HG02870 (cell line): Measurements from ENCODE around the gene JAKMIP2.
A peak's percentile ranks its signal among the peaks of the same experiment; 100 is the strongest.
"Not testable (repeated sequence)": the region's sequence is repeated elsewhere in the genome, so short reads cannot be mapped to it uniquely, and the experiment has no call there.

Experiments
- ATAC-seq: cut with Tn5 transposase; IDR thresholded peaks from one replicate; pipeline ENCODE4 v1.9.1; 2021; ENCODE audit warnings: mild to moderate bottlenecking, moderate library complexity; ENCODE audit not compliant: unreplicated experiment

JAKMIP2 gene

GRCh38 chr5:147666419-147666818 lies 116.1 kb downstream of the JAKMIP2 start:
- no peak for ATAC-seq

DNA sequence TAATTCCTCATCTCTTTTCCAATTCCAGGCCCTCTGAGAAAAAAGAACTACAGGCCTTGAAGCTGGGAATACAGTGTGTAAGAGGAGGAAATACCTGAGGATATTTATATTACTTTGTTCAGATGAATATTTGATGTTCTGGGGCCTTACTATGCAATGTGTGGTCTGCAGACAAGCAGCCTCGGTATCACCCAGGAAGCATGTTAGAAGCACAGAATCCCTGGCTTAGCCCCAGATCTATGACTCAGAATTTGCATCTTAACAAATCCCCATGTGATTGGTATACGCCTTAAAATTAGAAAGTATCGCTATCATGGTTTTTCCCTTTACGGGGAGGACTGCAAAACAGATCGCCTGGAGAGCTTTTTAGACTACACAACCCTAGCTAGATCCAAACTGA lies 121.0 kb downstream of the JAKMIP2 start:
- ATAC-seq = no peak

DNA sequence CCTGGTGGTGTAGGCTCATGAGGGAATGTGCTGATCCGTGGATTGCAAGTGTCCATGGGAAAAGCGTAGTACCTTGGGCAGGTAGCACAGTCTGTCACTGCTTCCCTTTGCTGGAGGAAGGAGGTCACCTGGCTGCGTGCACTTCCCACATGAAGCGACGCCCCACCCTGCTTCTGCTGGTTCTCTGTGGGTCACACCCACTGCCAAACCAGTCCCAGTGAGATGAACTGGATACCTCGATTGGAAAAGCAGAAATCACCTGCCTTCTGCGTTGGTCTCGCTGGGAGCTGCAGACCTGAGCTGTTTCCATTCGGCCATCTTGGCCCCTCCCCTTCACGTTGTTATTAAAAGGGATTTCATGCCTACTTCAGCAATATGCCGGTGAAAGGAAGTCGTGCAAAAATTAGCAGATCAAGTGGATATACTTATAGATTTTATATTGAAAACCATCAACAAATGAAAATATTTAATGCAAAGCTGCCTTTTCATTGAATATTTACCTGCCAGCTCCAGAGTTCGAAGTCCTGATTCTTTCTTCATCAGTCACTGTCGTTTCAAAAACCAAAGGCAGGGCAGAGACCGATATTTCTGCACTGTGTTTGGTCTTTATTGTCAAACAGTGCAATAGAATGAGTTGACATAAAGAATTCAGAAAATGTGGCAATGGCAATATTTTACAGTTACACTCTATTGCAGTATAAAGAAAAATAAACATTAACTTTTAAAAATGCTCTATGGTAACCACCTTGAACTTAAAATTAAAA lies 123.2 kb downstream of the JAKMIP2 start:
- no peak for ATAC-seq

GRCh38 chr5:147658293-147658932 lies 124.1 kb downstream of the JAKMIP2 start:
- ATAC-seq = peak; percentile 96

GRCh38 chr5:147648597-147648996 lies 133.9 kb downstream of the JAKMIP2 start:
- ATAC-seq = no peak

DNA sequence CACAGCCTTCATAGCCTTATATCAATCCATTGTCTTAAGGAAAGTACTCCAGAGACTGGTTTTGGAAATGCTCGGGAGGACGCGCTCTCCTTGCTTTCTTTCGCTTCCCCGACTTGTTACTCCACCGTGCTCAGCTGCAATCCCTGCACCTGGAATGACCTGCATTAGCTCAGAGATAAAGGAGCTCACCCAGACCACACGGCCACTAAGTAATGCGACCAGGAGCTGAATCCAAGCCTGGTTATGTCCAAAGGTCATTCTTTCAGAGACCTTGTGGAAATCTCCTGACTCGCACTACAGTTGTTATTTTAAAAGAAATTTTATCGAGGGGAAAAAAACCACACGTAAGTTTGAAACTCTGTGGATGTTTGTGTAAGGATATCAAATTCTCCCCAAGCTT lies 137.3 kb downstream of the JAKMIP2 start:
- ATAC-seq = no peak

DNA sequence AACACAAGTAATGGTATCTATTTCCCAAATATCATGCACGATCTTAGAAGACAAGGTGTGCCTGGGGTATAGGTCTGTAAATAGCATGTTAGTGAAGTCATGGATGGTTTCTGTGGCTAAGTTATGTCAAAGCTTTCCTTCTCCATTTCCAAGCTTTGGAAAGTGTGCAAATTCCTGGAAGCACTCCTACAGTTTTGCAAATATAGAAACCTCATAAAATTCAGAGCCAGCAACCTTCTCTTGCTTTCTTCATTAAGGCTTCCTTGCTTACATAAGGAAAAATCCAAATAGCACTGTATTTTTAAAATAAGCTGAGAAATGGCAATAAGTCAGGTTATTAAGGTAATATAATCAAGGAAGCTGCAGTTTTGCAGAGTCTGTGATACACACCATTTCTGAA lies 138.1 kb downstream of the JAKMIP2 start:
- no peak for ATAC-seq

DNA sequence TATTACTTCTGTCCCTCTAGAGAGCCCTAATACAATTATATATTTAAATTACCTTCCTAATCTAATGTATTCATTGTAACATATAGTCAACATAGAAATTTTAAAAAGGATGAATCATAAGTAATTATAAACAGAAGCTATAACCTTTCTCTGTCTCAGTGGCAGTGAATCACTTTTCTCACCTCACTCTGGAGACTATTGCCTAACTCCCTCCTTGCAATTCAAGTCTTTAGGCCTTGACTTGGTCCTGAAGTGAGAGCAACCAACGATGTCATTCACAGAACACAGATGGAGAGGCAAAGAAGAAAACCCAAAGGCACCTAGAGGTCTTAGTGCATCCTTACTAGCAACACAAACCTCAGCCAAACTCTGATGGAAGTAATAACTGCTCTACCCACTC lies 139.4 kb downstream of the JAKMIP2 start:
- ATAC-seq = no peak

GRCh38 chr5:147642666-147643065 lies 139.9 kb downstream of the JAKMIP2 start:
- no peak for ATAC-seq

DNA sequence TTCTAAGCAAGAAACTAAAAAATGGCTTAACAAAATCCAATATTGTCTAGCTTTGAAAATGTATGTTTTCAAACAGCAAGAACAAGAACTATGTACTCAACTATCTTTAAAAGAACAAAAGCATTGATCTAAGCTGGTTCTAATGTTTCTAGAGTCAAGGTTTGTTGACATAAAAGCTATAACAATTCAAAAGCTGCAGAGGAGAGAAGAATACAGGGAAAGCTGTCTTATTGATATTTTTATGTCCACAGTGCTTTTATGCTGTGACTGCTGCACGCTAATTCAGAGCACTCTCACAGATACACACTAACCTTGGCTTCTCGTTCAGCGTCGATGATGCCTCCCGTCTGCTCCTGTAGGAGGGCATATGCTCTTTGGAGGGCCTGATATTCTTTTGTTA lies 143.2 kb downstream of the JAKMIP2 start:
- no peak for ATAC-seq

DNA sequence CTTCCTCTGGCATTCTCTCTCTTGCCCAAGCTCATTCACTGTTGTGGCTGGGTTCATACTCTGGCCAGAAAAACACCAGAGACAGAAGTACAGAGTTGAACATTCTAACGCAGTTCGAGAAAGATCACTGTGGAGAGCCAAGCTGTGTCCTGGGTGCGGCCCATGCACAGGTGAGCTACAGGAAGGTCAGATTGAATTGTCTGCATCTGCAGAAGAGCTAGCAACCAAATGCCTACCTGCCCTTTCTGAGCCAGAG lies 145.9 kb downstream of the JAKMIP2 start:
- no peak for ATAC-seq

DNA sequence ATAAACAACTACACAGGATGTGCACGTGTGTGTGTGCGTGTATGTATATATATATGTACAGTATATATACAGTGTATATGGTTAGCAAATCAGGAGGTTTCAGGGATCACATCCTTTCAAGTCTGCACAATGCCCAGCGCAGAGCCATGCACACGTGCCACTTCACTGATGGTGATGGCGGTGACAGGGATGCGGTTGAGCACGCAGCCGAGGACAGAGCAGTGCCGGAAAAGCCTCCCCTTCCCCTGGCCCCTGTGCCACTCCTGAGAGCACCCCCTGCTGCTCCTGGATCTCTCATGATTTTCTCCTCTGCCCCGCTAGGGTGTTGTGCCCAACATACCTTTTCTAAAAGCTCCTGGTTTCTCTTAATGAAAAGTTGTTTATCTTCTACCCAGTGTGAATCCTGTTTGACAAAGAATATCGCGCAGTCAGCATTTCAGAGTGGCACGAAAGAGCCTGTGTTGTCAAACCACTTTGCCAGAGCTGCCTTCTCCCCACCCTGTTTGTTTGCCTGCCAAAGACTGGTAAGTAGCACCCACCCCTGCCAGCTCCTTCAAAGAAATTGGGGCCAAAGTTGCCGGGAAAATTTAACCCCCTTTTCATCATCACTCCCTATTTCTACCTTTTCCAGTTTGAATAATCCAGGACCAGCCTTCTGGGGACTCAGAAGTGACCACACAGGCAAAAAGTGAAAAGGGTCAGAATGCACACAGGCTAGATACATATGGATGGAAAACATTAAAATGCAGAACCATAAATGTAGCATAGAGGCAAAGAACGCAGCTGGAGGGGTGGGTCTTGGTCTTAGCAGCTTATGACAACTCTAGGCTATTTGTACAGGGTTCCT lies 146.4 kb downstream of the JAKMIP2 start:
- no peak for ATAC-seq

- ATAC-seq = not testable (repeated sequence)
Measured at GRCh38 chr5:147635439-147635838, 147.1 kb downstream of the JAKMIP2 start.

- no peak for ATAC-seq
Measured at GRCh38 chr5:147633173-147633572, 149.4 kb downstream of the JAKMIP2 start.

DNA sequence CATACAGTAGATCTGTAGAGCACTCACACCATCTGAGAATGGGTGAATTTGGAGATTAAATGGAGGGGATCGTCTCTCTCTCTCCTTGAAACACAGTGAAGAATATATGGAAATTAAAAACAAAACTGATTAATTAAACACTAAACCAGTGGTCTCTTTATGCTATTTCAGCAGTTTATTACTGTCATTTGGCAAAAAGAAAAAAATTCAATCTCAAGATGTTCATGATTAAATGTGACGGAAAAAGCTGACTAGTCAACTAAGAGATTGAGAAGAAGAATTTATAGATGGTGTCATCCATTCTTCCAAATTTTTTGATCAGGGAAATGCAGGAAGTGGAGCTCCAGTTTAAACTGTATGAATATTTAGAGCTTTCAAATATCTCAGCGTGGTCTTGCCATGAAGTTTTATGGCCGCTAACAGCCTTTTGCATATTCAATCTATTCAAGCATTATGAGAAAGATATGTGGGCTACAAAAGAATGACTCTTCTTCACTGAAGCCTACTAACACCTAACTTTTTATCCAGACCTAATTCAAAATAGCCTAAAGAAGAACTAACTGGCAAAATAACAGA lies 151.0 kb downstream of the JAKMIP2 start:
- no peak for ATAC-seq

DNA sequence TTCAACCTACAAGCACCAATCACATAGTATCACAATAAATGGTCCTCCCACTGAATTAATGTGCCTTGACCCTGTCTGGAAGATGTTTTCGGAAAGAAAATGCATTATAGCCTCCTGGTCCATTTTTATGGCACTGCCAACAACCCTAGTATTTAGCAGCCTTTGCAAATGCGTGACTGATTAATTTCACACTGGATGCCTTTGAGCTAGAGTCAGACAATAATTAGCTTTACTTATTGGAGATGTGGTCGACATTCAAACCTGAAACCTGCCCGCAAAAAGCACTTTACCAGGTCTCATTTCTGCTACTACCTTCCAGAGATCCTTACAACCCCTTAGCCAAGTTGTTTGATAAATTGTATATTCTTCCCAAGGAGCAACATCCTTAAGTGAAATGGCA lies 153.3 kb downstream of the JAKMIP2 start:
- no peak for ATAC-seq

GRCh38 chr5:147628058-147628895 lies 154.3 kb downstream of the JAKMIP2 start:
- peak; percentile 92 for ATAC-seq

DNA sequence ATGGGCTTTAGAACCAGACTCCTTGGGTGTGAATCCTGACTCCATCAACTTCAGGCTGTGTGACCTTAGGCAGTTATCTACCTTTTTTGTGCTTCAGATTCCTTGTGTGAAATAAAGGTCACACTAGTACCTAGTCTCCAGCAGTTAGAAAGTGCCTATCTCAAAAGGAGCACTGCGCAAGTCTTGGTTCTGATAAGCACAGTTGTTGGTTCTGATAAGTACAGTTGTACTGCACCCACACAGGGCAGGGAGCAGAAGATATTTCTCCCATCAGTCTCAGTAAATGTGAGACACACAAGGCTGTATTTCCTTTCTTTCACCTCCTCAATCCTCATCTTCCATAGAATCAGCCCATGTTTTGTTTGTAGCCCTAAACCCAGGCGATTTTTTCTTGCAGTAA lies 156.1 kb downstream of the JAKMIP2 start:
- ATAC-seq = no peak

- ATAC-seq = no peak
Measured at GRCh38 chr5:147621016-147621415, 161.5 kb downstream of the JAKMIP2 start.

GRCh38 chr5:147619281-147619878 lies 163.1 kb downstream of the JAKMIP2 start:
- ATAC-seq = no peak
